Measurements from ENCODE around the gene NDUFS1.
"Not testable (repeated sequence)": the region's sequence is repeated elsewhere in the genome, so short reads cannot be mapped to it uniquely, and the experiment has no call there.

Gene NDUFS1

DNA sequence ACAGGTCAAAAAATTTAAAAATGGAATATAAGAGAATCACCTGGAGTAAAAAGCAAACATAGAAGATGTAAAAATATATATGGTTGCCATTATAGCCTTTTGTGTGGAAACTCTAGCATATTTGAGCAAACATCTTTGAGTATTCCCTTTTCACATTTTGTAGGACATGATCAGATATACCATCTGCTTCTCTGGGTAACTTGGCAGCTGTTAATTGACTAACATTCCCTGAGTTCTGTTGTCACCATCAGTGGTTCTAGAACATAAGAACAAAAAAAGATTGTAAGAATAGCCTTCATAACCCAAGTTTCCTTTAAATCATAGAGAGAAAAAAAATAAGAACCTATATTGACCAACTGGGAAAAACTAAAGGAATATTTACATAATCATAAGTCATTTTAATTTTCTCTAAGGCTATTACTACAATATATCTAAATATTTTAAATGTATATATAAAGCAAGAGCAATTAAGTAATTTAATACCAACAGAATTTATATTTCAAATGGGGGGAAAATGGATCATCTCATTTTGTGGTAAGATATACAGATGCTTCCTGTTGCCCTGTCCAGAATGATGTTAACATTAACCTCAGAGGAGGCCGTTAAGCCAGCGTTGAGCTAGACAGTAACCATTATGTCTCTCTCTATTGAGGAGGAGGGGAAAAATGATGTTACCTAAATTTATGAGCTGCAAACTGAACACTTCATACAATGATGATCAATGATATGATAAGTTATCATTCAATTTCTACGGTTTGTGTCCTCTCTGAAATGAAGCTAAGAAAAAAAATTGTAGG, 63.5 kb downstream of the NDUFS1 start:
- no peak for DNase-seq

DNA sequence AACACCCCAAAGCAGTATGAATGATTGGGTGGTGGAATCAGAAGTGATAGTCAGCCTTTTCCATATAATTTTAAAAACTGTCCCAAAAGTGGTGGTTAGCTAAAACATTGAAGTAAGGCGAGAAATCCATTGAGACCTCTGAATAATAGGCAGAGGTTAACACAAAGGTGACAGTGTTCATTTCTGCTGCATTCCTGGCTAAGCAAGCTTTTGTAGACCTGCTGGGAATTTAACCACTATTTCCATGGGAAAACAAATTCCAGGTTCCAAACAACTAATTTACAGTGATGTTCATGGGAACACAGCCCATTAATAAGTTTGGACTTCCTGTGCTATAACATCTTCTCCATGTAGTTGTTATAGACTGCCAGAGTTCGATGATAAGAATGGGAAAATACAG, 66.9 kb downstream of the NDUFS1 start:
- no peak for DNase-seq

DNA sequence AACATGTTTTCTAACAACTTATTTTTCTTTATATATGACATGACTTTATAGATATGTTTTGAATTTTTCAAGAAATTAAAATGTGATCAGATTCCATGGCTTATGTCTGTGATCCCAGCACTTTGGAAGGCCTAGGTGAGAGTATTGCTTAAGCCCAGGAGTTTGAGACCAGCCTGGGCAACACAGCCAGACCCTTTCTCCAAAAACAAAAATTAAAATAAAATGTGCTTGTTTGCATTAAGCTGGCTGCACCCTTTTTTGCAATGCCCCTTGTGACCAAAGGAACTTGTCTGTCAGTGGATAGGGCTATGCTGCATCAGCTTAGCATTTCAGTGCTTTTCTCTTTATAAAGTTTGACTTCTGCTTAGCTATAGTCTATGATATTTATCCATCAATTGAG, 71.0 kb downstream of the NDUFS1 start:
- DNase-seq: no peak

DNA sequence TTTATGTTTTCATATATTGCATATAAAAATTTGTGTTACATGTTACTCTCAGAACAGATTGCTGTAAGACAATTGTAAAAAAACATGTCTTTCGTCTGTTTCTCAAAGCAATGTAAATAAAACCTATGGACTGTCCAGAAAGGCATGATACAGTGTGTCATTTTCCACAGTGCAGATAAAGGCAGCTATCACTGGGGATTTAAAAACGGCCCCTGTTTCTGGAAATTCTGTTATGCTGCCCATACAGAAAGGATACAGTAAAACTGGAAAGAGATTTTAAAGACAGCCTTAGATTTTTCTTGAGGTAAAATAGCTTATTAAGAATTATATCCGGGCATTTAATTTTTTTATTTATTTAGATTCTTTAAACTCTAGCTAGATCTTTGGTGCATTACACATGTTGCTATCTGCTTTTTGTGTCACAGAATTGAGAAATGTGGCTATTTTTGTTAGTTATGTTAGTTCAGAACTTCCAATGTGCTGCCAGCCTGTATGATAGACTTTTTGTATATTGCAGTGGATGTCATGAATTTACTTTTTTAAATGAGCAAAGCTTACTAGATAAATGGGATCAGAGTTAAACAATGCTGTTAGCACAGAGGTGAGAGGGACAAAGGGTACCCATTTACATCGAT, 72.4 kb downstream of the NDUFS1 start:
- no peak for DNase-seq

DNA sequence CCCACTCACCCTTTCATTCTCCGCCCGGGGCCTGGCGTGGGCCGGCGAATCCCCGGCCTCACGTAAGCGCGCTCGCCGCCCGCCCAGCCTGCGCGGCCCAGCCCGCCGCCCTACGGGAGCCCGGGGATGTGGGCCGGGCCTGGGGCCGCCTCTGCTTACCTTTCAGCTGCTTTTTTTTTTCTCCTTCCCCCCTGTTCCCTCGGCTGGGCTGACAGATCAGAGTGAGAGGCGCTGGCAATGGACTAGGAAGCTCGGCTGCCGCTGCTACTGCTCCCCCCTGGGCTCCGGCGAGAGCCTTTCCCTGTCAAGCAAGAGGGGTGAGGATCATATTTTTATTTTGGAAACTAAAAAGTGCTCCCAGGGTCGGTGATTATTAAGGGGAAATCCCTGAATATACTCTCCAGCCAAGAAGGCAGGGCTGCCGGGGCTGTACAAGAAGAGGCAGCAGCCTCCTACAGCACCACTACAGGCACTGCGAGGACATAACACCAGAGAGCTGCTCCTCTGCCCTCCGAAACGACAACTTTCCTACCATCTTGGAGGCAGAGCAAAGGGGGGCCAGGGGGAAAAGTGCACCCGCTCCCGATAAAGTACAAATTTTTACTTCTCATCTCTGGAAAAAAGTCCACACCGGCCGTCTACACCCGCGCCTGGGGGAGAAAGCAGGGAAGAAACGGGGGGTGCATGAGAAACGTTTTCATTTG, 73.3 kb downstream of the NDUFS1 start, which contains the start of gene INO80D:
Gene INO80D (minus strand): TSS at position 433 of the 704 bp plus-strand sequence. CDS start 23,158 bp downstream, outside the sequence.
- peak; percentile 85 for DNase-seq

DNA sequence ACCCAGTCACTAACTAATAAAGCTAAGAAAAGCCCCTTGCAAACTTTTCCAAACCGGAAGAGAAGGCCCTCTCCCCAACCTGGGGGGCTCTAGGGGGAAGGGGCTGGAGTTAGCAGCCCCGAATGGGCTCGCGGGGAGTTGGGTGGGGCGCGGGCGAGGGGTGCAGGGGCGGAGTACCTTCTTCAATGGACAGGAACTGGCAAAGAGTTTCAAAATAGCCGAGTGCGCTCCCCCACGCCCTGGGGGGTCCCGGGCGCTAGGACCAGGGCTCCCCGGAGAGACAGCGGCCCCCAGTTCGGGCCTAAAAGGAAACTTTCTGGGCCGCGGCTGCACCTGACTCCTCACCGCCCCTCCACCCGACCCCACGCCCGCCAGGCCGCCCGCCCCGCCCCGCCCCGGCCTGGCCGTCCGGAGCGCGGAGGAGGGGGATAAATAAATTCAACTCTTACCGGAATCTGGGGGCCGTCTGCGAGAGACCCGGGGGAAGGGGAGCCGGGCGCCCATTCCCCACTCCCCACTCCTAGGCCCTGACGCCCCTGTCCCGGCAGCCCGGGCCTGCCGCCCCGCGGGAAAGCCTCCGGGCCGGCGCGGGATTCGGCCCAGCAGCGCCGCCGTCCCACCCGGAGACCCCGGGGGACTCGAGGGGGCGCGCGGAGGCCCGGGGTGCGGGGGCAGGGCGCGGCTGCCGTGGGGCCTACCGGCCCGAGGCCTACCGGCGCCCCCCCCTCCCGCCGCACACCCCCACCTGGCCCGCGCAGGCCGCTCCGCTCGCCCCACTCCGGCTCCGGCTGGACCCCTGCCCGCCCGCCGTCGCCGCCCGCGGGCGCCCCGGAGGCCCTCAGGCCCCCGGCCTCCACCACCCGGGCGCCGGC, 74.1 kb downstream of the NDUFS1 start:
- DNase-seq: peak; percentile 40

DNA sequence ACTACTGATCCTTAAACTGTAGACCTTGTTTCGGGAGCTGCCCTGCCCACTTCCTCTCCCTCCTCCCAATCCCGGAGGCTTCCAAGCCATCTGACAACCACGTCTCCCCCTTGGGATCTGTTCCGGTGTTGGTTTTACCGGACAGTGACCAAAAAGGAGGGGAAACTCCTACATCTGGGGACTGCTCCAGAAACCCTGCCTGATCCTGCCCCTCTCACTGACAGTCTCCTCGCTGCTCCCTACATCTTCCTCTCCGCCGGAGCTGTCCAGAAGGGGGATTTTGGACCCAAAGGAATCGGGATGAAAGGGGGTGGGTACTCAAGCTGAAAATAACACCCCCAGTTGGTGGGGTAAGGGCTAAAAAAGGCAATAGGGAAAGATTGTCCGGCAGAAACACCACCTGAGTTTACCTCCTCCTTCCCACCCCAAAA, 74.8 kb downstream of the NDUFS1 start:
- DNase-seq: no peak

DNA sequence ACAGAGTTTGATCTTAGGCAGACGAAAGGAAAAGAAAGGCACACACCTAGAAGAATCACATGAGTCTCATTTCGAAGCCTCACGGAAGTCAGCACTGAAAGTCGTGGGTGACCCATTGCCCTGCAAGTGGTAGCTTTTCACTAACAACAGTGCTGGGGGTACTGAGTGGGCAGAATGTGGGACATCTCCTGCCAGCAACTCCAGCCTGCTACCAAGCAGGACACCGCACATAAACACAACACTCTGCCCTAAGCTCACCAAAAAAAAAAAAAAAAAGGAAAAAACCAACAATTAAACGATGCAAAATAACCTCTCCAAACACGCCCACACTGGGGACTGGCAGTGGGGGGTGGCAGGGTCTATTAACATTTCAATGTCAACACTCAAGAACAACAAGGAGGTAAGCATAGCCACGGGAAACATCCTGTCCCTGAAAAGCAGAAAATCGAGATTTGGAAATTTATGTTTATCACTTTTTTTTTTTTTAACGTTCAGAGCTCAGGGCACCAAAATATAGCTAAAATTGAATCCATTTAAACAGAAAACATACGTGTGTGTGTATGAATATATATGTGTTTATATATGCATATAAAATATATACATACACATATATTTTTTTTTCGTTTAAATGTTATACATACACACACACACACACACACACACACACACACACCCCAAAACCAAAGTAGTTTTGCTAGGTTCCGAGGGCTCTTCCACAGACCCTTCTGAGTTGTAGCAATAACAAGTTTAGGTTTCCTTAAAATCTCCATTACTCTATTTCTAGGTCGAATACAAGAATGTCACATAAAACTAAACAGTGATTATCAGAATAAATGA, 75.4 kb downstream of the NDUFS1 start:
- no peak for DNase-seq

DNA sequence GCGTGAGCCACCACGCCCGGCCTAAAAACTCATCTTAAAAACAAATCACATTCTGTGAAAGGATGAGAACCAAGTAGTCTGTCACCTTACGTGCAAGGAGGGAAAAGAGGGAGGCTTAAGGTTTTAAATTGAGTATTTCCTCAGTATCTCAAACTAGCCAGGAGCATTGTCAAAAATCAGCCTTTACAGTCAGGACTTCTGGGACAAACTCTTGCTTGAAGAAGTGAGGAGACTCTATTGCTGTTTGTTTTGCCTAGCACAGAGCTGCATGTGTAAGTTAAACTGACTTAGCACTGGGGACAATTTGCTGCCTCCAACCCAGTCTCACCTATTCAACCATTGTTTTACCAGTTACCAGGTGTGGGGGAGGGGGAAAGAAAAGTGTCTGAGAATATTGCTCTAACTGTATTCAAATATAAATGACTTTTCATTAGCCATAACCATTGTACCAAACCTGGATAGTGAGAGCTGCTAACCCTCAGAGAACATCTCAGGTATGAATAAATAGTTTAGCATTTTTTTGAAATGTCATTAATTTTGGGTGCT, 76.9 kb downstream of the NDUFS1 start:
- DNase-seq: no peak

DNA sequence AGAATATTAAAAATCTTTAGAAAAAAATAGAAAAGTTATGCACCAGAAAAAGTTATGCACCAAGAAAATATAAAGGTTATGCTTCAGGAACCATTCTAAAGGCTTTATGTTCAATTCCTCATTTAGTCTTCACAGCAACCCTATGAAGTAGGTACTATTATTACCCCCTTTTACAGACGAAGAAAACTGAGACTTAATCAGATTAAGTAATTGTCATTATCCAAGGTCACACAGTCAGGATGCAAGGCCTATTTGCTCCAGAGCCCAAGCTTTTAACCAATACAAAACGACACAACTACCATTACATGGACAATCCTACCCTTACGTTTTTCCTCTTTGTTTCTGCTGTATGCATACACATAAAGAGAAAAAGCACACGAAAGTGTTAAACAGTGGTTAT, 78.3 kb downstream of the NDUFS1 start:
- DNase-seq: no peak

DNA sequence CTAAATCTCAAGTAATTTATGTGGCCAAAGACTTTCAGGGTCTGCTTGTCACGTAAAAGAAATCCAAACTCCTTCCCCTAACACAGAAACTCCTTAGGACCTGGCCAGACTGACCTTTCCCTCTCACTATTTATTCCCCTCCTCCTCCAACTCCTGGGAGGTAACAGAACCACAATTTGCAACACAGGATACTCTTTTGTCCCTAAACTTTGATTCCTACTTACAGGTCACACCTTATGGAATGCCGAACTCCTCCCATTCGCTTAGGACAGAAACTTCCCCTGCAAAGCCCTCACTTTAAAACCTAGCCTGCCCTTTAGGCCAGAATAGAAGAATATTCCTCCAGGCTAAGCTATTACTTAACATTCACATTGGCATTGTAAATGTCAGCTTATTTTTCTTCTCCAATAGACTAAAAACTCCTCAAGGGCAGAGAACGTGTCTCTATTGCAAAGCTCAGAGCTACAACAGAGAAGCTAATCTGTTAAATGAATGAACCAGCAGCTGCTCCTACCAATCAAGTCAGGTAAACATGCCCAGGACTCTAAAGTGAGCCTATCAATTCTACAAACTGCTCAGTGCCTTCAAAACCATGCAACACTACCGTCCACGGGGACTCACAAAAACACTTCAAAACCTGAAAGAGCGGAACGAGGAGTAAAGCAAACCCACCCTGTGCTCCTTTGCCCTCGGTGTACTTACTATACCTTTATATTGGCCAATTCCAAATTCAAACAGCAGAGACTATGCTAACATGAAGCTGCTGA, 79.4 kb downstream of the NDUFS1 start:
- DNase-seq: no peak

DNA sequence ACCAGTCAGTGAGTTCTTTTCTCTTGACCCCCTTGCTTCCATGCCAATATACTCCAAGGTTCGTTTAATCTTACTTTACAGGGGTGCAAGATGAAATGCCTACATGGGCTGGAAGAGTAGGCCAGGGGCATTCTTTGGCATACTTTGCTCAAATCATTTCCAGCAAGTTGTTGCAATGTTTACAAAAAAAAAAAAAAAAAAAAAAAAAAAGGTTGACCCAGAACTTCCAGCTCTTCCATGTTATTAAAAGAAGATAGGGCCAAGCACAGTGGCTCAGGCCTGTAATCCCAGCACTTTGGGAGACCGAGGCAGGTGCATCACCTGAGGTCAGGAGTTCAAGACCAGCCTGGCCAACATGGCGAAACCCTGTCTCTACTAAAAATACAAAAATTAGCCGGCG, 81.4 kb downstream of the NDUFS1 start:
- DNase-seq: not testable (repeated sequence)

DNA sequence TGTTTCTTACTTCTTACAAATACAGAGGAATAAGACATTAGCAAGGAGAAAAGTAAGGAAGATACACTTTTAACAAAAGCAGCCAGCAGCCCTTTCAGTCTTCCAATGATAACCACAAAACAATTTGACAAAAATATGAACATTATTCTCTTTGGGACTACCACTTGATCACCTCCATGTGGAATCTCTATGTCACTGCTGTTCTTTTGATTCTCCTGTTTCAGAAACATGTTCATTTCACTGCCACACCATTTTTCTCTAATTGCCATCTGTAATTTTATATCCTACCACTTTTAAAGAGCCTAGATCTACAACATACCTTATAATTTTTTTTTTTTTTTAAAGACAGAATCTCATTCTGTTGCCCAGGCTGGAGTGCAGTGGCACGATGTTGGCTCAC, 84.1 kb downstream of the NDUFS1 start:
- no peak for DNase-seq

DNA sequence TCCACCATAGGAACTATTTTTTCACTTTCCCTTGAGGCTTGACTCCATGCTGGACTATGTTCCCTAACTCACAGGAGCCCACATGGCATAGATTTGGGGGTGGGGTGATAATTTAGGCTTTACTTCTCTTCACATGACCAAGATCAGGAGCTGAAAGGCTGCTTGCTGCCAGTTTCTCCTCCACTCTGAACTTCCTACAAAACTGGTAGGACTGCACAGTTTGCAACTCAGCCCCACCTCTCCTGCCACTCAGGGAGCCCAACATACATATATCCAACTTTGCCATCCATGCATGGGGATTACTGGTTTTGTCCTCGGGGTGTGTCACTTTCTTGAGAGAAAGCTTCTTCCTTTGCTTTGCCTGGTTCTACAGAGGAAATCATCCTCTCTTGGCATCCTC, 87.4 kb downstream of the NDUFS1 start:
- no peak for DNase-seq

DNA sequence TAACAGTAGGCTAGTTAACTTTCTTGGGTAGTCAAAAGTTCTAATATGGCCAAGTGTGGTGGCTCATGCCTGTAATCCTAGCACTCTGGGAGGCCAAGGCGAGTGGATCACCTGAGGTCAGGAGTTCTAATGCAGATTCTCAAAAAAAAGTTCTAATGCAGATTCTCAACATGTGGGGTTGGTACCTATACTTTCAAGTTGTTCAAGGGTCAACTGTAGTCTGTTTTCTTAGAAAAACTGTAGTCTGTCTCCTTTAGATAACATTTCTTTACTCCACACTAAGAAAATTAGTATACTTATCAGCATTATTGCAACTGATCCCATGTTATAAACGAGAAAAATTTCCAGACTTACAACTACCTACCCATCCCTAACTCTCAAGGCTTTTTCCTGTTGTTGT, 89.8 kb downstream of the NDUFS1 start:
- DNase-seq: no peak

DNA sequence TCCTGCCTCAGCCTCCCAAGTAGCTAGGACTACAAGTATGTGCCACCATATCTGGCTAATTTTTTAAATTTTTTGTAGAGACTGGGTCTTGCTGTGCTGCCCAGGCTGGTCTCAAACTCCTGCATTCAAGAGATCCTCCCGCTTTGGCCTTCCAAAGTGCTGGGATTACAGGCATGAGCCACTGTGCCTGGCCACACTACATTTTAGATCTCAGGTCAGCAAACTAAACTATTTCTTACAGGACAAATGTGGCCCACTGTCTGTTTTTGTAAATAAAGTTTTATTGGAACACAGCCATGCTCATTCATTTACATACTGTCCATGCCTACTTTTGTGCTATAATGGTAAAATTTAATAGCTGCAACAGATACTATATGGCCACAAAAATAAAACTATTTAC, 91.0 kb downstream of the NDUFS1 start:
- DNase-seq: no peak
